ENCODE measurements around the gene ITGB1BP2. TPM values are rescaled to one million over a fixed set of nuclear protein-coding genes. Genes with fewer than 3 reads are reported as not detected.

ITGB1BP2 gene
- total RNA-seq, 1 experiment from 2014 or later, result 3.7 TPM

DNA sequence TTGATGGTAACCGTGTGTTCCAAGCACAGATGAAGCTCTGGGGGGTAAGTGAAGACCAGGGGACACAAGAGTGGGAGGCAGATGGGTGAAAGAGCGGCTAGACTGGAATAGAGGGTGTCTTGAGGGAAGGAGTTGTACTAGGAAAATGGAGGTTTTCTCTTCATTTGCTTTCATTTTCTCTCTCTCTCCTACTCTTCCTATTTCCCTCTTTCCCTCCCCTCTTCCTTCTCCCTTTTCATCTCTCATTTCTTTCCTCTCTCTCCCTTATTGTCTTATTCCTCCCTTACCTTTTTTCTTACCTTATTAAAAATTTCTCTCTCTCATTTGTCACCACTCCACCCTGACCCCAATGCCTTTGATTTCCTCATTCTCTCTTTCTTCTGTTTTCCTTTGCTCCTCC, 3.0 kb downstream of the ITGB1BP2 start:
- Mint-ChIP-seq H3K27ac (no peak overlapping the region), H3K4me1 (peaks cover 2 to 14% of the 10 kb centered on the region in 2 experiments; a peak in 3 of 4 replicates), H3K9me3 (peaks cover 54 to 65% of the 10 kb centered on the region in 2 experiments), H3K27me3 (ENCODE audit: low read depth) (no peaks in the 10 kb centered on the region), H3K36me3 (ENCODE audit: insufficient read depth in 1 of 3, low read depth in 3 of 3) (peaks cover 25 to 61% (median 33%) of the 10 kb centered on the region in 3 experiments), H3K4me3 (no peak overlapping the region)
- Histone ChIP-seq H2AFZ (ENCODE audit: low read length) (no peak overlapping the region), H4K8ac (replicated peaks; ENCODE audit: insufficient read length, low read depth, low read length) (no peak overlapping the region), H3K79me1 (ENCODE audit: insufficient read depth, low read depth, low read length, poor library complexity, severe bottlenecking) (no peaks in the 10 kb centered on the region), H3K9ac (ENCODE audit: extremely low read depth, insufficient read length, low read length) (no peak overlapping the region), H3K4ac (ENCODE audit: low read depth, low read length) (no peak overlapping the region), H3T11ph (ENCODE audit: low read length) (no peak overlapping the region), H2BK20ac (ENCODE audit: low read depth, low read length, poor library complexity, severe bottlenecking) (no peak overlapping the region), H4K91ac (ENCODE audit: insufficient read length, low read depth, low read length) (no peak overlapping the region), H3K23me2 (ENCODE audit: insufficient read length, low read depth, low read length, poor library complexity, severe bottlenecking) (no peaks in the 10 kb centered on the region), H3K9me3 (ENCODE audit: control insufficient read depth, low read depth, low read length) (peaks cover 31% of the 10 kb centered on the region), H4K20me1 (ENCODE audit: control insufficient read depth, insufficient read depth, insufficient read length) (no peaks in the 10 kb centered on the region), H3K27me3 (ENCODE audit: insufficient read depth, low read length) (peaks cover 2% of the 10 kb centered on the region; the same call in 1 of the 2 replicates), H3K56ac (ENCODE audit: insufficient read length, low read depth, low read length) (no peak overlapping the region), H3K79me2 (ENCODE audit: insufficient read depth, low read length) (no peaks in the 10 kb centered on the region), H2BK15ac (ENCODE audit: low read depth, low read length) (no peak overlapping the region), H3K18ac (ENCODE audit: insufficient read length, low read depth, low read length) (no peak overlapping the region), H4K5ac (ENCODE audit: insufficient read length, low read depth, low read length) (no peak overlapping the region), H3K27ac (ENCODE audit: insufficient read length, low read depth, low read length) (no peak overlapping the region), H3K23ac (ENCODE audit: insufficient read length, low read depth, low read length) (no peak overlapping the region), H2BK120ac (ENCODE audit: low read depth, low read length, poor library complexity, severe bottlenecking) (no peak overlapping the region), H2BK12ac (ENCODE audit: insufficient read length, low read depth, low read length) (no peak overlapping the region), H3K14ac (ENCODE audit: insufficient read depth, low read length) (no peak overlapping the region), H2AK5ac (ENCODE audit: insufficient read length, low read length) (no peak overlapping the region), H3K4me1 (ENCODE audit: insufficient read depth, low read length) (no peaks in the 10 kb centered on the region), H2BK5ac (ENCODE audit: insufficient read length, low read length) (no peak overlapping the region), H3K4me2 (ENCODE audit: insufficient read depth, insufficient read length, low read length) (no peak overlapping the region)
- no peak for DNase-seq
- TF ChIP-seq, protein P1, sequence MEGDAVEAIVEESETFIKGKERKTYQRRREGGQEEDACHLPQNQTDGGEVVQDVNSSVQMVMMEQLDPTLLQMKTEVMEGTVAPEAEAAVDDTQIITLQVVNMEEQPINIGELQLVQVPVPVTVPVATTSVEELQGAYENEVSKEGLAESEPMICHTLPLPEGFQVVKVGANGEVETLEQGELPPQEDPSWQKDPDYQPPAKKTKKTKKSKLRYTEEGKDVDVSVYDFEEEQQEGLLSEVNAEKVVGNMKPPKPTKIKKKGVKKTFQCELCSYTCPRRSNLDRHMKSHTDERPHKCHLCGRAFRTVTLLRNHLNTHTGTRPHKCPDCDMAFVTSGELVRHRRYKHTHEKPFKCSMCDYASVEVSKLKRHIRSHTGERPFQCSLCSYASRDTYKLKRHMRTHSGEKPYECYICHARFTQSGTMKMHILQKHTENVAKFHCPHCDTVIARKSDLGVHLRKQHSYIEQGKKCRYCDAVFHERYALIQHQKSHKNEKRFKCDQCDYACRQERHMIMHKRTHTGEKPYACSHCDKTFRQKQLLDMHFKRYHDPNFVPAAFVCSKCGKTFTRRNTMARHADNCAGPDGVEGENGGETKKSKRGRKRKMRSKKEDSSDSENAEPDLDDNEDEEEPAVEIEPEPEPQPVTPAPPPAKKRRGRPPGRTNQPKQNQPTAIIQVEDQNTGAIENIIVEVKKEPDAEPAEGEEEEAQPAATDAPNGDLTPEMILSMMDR (conservative IDR thresholded peaks at IDR 0.05), result no peak
- no CpG with 5 or more reads among the region's 2 CpGs for WGBS (ENCODE audit: extremely low coverage, insufficient read length, low lambda C conversion rate)

Data from H9 (cell line).